ENCODE data around the gene DCAF8L2.
"Not testable (repeated sequence)": the region's sequence is repeated elsewhere in the genome, so short reads cannot be mapped to it uniquely, and the experiment has no call there.

The DCAF8L2 gene

DNA sequence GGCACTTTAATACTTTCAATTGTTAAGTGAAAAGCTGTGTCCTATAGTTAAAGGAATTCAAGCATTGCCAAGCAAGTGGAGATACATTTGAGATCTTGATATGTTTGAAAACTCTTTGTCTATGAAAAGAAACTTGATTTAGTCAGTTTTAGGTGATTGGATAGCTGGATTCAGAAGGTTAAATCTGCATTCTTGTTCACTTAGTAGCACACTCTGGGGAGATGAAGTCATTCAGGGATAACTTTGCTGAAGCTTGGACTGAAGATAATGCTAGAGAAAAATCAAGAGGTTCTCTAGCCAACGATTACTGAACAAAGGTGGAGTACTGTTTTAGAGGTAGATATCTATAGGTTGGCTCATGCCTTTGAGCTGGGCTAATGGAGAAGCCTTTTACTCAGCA, 90.6 kb downstream of the DCAF8L2 start:
- DNase-seq = no peak

DNA sequence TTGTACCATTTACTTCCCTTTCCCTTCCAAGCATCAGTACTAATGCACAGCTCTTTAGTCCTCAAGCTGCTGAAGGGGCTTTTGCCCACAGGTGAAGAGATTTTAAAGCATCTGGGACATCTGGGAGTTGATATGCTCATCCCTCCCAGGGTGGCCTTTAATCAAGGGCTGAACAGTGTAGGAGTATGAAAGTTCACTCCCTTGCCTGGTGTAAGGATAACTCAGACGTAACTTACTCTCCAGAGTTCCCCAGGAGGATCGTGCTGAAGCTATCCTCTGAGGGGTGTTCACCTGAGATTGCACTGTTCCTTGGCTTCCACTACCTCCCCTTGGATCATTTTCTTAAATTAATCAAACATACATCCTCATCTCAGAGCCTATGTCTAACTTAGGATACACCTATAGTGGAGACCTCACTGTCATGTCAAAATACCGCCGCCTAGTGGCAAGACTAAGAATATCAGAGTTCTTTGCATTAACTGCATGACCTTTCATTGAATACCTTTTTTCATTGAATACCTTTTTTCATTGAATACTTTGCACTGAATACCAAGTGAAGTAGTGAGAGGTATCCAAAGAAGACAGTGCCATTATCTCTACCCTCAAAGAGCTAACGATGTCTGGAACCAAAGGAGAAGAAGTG, 93.5 kb downstream of the DCAF8L2 start:
- not testable (repeated sequence) for DNase-seq

DNA sequence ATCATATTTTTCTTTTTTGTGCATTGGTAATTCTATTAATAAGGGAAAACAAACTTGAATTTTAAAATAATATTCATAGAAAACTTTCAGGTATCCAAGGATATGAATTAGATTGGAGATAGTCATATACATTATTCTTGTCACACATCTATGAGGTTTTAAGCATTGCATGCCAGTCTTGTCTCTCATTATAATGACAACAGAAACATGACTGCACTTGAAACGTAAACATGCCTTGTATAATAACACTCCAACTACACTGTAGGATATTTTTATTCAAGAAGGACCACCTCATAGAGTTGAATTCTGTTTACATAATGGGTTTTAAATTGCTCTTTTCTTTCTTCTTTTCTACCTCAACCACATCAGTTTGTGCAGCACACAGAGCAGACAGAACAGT, 104.5 kb downstream of the DCAF8L2 start:
- no peak for DNase-seq

DNA sequence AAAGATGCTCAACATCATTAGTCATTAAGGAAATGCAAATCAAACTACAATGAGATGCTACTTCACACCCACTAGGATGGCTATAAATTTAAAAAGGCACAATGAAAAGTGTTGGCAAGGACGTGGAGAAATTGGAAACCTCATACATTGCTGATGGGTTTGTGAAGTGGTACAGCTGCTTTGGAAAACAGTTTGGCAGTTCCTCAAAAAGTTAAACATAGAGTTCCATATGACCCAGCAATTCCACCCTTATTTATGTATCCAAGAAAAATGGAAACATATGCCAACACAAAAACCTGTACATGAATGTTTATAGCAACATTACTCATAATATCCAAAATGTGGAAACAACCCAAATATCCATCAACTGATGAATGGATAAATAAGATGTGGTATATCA, 116.4 kb downstream of the DCAF8L2 start:
- no peak for DNase-seq

DNA sequence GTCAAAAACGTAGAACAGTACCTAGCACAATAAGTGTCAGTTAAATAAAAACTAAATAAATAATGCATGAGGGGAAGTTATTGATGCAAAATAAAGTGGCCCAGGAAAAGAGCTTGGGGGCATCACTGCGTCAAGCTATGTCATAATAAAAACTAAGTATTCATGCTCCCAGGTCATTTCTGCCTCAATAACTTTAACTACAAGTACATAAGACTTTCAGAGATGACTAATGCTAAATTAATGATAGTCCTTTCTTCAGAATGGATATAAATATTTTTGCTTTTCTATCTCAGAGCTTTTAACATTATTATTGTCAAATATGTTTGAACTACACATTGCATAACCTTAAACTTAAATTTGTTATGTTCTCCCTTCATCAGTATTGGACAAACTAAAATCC, 125.5 kb downstream of the DCAF8L2 start:
- no peak for DNase-seq

DNA sequence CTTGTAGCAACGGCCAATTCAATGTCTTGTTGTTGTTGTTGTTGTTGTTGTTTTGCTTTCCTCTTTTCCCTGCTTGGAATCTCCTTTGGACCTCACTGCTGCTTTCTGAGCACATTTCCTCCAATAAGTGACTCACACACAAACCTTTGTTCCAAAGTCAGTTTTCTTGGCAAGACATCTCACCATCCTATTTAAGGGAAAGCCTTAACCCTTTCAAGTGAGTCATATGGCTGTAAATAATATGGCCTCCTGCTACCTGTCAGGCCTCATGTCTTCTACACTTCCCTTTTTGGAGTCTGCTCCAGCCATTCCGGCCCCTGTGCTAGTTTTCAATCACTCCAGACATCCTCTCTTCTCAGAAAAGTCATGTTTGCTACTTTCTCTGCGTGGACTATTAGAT, 138.1 kb downstream of the DCAF8L2 start:
- DNase-seq = no peak

DNA sequence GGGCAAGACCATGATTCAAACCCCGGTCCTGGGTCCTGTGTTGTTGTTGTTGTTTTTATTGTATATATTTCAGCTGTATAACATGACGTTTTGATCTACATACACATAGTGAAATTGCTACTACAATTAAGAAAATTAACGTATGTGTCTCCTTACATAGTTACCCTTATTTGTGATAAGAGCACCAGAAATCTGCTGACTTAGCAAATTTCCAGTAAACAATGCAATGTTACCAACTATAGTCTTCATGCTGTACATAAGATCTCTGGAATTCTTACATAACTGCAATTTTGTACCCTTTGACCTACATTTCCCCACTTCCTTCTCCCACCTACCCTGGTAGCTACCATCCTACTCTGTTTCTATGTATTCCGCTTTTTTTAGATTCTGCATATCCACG, 141.8 kb downstream of the DCAF8L2 start:
- DNase-seq = no peak

DNA sequence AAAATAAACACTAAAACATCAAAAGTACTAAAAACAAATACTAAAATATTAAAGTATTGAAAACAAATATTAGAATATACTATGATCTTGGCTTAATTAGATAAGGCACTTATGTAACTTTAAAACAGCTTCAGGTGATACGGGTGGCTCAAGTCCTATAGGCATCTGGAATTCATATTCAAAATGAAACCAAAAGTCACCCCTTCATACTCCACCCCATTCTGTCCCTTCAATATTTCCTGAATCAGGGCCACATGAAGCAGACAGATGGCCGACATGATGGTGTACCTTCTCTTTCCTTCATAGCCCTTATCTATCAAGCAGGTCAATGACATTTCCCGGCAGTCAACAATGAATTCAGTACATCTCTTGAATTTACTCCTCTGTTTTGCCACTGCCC, 145.8 kb downstream of the DCAF8L2 start:
- no peak for DNase-seq

DNA sequence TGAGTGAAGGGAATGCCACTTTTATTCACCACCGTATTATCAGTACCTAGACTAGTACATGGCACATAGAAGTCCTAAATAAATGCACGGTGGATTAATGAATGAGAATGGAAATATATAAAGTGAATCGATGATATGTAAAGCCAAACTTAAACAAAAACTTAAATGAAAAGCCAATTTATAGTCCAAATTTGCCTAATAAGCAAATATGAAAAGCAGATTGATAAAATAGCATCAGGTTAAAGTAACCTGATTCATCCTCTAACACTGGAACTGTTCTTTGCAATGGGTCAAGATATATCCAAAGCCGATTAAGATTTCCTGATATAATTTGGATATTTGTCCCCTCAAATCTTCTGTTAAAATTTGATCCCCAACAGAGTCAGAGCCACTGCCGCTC, 150.8 kb downstream of the DCAF8L2 start:
- DNase-seq = no peak

DNA sequence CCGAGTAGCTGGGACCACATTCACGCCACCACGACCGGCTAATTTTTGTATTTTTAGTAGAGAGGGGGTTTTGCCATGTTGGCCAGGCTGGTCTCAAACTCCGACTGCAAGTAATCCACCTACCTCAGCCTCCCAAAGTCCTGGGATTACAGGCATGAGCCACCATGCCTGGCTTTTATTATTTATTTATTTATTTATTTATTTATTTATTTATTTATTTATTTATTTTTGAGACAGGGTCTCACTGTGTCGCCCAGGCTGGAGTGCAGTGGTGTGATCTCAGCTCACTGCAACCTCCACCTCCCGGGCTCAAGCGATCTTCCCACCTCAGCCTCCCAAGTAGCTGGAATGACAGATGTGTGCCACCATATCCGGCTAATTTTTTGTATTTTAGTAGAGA, 153.4 kb downstream of the DCAF8L2 start:
- not testable (repeated sequence) for DNase-seq

DNA sequence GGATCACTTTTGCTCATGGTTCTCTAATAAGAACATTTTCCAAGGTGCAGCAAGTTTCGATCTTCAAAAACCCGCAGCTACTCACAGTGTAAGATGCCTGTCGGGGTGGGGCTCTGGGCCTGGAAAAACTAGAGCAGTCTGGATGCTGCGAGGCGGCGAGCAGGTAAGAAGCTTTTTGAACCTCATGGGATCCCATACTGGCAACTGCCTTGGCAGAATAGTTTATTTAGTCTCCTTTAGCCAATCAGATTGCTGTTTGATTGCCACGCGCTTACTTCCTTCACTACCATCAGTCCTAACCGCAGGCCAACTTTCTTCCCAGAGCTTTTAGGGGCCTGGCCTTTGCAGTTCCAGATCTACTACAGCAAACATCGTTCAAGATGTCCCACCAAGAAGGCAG, 156.4 kb downstream of the DCAF8L2 start:
- DNase-seq = no peak

DNA sequence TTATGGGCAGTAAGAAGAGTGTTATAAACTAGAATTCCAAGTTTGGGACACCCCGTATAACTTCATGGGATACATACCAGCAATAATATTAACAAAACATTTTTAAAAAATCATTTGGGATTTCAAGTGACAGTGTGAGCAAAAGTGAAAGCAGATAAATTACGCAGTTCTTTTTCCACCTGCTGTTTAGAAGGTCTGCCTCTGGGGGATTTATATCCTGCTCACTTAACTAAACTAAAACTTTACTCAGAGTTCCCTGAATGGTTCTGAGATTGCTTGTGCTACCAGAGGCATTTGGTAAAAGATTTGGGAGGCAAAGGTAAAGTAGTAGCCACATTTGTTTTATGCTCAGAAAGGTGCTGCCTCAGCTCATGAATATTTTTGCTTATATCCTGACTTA, 160.2 kb downstream of the DCAF8L2 start:
- DNase-seq = not testable (repeated sequence)

DNA sequence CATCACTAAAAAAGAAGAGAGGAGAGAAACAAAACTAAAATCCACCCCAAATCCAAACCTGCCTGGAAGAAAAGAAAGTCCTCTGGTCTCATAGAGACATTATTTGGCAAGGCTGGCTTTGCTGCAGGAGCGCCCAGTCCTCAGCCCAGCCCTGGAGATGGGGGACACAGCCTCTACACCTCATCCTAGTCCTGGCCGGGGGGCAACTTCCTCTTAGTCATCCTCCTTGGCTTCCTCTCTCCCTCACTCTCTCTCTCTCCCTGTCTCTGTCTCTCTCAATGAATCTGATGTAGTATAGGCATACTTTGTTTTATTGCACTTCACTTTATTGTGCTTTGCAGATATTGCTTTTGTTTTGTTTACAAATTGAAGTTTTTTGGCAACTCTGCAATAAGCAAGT, 161.8 kb downstream of the DCAF8L2 start:
- DNase-seq = no peak

DNA sequence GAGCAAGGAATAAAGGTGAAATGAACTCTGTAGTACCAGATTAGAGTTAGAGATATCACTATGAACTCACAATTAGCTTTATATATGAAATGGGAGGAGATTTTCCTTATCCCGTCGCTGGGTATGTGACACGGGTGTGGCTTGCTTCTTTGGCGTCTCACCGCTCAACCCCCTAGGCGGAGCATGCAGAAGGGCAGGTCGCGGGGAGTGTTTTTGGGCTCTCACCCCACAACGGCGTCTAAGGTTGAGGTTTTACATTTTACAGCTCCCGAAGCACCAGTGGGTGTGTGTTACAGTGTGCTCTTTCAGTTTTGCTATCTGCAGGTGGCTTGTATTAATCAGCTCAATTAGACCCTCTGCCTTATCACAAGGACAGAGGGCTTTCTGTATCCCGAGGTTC, 175.6 kb downstream of the DCAF8L2 start:
- DNase-seq = no peak

DNA sequence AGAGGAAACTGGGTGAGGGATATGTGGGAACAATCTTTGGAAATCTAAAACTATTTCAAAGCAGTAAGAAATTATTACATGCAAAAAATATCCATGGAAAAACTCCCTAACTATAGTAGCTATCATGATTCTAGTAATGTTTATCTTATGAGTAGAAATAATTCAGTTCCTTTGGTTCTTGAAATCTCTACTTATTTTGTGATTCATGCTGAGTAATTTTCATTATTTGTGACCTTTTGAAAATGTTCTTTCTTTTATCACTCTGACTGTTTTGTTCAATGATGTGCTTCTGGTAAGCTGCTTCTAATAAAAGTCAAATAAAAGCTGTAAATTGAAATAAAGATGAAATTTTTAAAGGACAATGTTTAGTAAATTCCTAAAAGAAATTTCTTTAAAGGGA, 177.2 kb downstream of the DCAF8L2 start:
- DNase-seq = no peak

DNA sequence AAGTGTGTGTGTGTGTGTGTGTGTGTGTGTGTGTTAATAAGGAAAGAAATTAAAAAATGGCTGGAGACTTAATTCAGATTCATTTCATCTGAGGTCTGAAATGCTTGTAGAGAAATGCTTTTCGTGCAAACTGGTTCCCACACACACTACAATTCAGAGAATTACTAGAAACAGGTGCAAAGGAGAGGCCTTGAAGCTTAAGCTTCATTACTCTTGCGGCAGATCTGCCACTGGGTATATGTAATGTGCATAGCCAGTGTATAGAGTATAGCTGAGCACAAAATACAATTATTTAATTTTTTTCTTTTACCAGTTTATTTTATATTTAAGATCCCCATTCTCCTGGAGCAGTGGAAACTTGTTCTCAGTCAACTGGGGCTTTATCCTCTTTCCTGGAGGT, 185.8 kb downstream of the DCAF8L2 start:
- DNase-seq = no peak

DNA sequence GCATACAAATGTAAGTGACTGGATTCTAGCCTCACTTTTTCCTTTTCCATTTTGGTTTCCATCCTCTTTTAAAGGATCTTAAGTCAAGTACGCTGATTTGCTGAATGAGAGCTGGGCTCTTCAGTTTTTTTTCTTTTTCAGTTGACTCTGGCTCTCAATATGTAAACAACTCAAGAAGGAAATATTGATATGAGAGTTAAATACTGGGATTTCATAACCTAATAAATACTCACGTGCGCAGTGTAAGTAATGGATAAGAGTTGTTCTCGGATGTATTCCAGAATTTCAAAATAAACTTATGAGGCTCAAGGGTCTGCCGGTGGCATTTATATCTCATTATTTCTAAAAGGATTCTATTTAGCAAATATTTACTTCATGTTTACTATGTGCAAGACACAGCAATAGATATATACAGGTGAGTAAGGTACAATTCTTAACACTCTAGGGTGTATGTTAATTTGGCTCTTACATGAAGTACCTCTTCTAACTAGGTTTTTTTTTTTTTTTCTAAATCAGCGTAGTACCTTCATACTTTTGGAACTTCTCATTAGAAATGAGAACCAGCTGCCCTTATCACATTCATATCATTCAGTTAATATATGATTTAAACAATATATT, 206.6 kb downstream of the DCAF8L2 start:
- no peak for DNase-seq

DNA sequence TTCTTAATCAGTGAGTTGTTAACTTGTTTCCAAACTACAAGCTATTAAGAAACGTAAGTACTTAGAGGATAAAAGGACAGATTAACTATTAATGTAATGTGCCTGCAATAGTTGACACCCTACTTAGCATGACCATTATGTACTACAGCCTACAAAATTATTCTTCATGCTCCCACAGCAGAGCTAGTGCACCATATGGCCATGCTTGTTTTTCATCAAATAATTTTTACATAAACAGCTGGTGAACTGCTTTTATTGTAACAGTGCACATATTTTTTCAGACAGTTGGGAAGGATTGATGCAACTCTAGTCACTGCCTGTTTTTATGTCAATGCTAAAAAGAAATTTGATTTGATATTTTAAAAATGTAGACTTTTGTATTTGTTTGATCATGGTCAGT, 207.4 kb downstream of the DCAF8L2 start:
- DNase-seq = no peak

All from CD4-positive, alpha-beta T cell treated with Interleukin-12 subunit alpha and Interleukin-12 subunit beta, for 1 hour (primary cell).